Urinary bladder (tissue), 4 donors: Measurements from ENCODE around the gene TGFB1. TPM values are rescaled to one million over a fixed set of nuclear protein-coding genes. Genes with fewer than 3 reads are reported as not detected.
"Not testable (repeated sequence)": the region's sequence is repeated elsewhere in the genome, so short reads cannot be mapped to it uniquely, and the experiment has no call there.

Source experiments
- DNase-seq: peaks from one replicate; pipeline ENCODE4 v3.0.0-alpha.2; 2015; ENCODE audit errors: extremely low spot score
- H3K27ac ChIP-seq: one replicate; pipeline ENCODE4 v1.5.1; 2013; ENCODE audit warnings: low read depth, mild to moderate bottlenecking, moderate library complexity
- H3K36me3 ChIP-seq: one replicate; pipeline ENCODE4 v1.6.1; 2013; ENCODE audit warnings: mild to moderate bottlenecking, moderate library complexity; ENCODE audit not compliant: insufficient read depth
- H3K4me1 ChIP-seq: one replicate; pipeline ENCODE4 v1.6.1; 2013; ENCODE audit warnings: mild to moderate bottlenecking, moderate library complexity; ENCODE audit not compliant: insufficient read depth
- H3K4me3 ChIP-seq: one replicate; pipeline ENCODE4 v1.5.1; 2013; ENCODE audit warnings: low read depth, low read length
- whole genome bisulfite sequencing: extraction: QIAGEN DNeasy Blood & Tissue Kit; methylation state at CpG from one replicate; pipeline ENCODE4 v1.1.7; 2013; 5-methylcytosine and 5-hydroxymethylcytosine counted together
- polyA plus RNA-seq: library from polyadenylated mRNA; stranded (reverse); fragments of 200-250 nt; gene quantifications from one replicate; pipeline ENCODE4 v1.2.3, GENCODE V29; 2013
- total RNA-seq: library from RNA; depleted of rRNA; stranded (reverse); fragments of >200 nt; gene quantifications from one replicate; pipeline ENCODE4 v1.2.3, GENCODE V29; 2014
- donor health status: healthy with polysubstance abuse.
- donor health status: healthy.

The TGFB1 gene
- total and polyA plus RNA-seq, 2 donors = 9.2 to 58.9 TPM

DNA sequence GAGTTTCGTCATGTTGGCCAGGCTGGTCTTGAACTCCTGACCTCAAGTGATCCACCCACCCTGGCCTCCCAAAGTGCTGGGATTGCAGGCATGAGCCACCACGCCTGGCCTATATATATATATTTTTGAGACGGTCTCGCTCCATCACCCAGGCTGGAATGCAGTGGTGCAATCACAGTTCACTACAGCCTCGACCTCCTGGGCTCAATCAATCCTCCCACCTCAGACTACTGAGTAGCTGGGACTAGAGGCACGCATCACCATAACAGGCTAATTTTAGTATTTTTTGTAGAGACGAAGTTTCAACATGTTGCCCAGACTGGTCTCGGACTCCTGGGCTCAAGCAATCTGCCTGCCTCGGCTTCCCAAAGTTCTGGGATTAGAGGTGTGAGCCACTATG is 6.8 kb downstream of the TGFB1 start:
- not testable (repeated sequence) for H3K36me3 ChIP-seq, H3K4me1 ChIP-seq, H3K27ac ChIP-seq, H3K4me3 ChIP-seq, DNase-seq
- WGBS = 95% methylated on average over 9 of the region's 9 CpGs

DNA sequence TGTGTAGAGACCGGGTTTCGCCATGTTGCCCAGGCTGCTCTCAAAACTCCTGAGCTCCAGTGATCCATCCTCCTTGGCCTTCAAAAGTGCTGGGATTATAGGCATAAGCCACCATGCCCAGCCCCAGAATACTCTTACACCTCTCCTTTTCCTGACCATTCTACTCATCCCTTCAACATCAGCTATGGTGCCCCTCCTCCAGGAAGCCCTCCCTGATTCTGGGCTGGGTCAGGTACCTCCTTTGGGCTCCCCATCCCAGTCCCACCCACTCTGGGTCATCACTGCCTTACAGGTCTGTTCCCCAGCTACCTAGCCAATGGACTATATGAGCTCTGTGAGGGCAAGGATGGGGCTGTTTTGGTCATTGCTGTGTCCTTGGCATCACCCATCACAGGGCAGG is 9.6 kb downstream of the TGFB1 start:
- Histone ChIP-seq H3K4me3 (no peak overlapping the region), H3K36me3 (no peaks in the 10 kb centered on the region), H3K4me1 (no peaks in the 10 kb centered on the region), H3K27ac (no peak overlapping the region)
- DNase-seq = no peak
- 97% methylated on average over 2 of the region's 2 CpGs for WGBS

DNA sequence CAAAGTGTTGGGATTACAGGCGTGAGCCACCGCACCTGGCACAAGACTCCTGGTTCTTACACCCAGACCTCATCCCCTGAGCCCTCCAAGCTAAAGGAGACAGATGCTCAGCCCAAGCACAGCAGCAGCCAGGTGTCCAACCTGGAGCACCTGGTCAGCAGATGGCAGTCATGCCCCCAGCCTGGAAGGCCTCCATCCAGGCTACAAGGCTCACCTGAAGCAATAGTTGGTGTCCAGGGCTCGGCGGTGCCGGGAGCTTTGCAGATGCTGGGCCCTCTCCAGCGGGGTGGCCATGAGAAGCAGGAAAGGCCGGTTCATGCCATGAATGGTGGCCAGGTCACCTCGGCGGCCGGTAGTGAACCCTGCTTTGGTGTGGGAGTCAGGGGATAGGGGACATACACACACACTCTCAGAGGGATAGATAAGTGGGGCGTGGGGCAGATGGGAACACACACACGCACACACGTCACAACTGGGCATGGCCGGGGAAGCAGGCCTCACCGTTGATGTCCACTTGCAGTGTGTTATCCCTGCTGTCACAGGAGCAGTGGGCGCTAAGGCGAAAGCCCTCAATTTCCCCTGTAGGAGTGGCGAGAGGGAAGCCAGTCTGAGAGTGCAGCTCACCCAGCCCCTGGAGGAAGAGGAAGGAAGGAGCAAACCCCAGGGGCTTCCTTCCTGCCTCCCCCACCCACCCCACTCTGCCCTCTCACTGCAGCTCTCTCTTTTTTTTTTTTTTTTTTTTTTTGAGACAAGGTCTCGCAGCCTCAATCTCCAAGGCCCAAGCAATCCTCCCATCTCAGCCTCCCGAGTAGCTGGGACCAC is 11.8 kb downstream of the TGFB1 start:
- Histone ChIP-seq H3K4me3 (no peak overlapping the region), H3K4me1 (no peaks in the 10 kb centered on the region), H3K36me3 (no peaks in the 10 kb centered on the region), H3K27ac (no peak overlapping the region)
- no peak for DNase-seq
- WGBS = 87% methylated on average over 20 of the region's 20 CpGs

DNA sequence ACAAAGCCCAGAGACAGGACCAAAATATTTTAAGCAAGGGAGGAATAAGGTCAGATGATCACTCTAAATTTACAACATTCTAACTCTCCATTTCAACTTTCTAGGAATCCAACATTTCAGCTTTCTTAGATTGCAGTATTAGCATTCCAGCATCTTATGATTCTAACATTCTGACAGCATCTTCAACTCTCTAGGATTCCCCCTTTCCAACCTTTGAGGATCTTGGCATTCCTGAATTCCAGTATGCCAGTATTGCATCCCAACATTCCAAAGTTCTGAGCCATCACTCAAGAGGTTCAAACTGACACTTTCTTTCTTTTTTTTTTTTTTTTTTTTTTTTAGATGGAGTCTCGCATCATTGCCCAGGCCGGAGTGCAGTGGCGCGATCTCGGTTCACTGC is 13.8 kb downstream of the TGFB1 start:
- no peaks in the 10 kb centered on the region for H3K36me3 ChIP-seq
- H3K4me3 ChIP-seq = no peak overlapping the region
- DNase-seq = no peak
- no peak overlapping the region for H3K27ac ChIP-seq
- 98% methylated on average over 5 of the region's 5 CpGs for WGBS
- H3K4me1 ChIP-seq = no peaks in the 10 kb centered on the region

DNA sequence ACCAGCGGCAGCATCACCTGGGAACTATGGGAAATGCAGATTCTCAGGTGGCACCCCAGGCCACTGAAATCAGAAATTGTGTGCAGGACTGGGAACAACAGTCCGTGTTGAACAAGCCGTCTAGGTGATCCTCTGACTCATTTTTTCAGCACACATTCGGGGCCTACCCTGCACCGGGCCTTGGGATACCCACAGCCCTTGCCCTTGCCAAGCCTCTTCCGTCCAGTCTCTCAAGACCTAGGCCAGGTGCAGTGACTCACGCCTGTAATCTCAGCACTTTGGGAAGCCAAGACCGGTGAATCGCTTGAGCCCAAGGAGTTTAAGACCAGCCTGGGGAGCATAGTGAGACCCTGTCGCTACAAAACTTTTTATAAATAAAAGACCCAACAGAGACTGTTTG is 18.3 kb downstream of the TGFB1 start:
- Histone ChIP-seq H3K4me1 (no peaks in the 10 kb centered on the region), H3K4me3 (no peak overlapping the region), H3K27ac (no peak overlapping the region), H3K36me3 (no peaks in the 10 kb centered on the region)
- no peak for DNase-seq
- 93% methylated on average over 10 of the region's 10 CpGs for WGBS

DNA sequence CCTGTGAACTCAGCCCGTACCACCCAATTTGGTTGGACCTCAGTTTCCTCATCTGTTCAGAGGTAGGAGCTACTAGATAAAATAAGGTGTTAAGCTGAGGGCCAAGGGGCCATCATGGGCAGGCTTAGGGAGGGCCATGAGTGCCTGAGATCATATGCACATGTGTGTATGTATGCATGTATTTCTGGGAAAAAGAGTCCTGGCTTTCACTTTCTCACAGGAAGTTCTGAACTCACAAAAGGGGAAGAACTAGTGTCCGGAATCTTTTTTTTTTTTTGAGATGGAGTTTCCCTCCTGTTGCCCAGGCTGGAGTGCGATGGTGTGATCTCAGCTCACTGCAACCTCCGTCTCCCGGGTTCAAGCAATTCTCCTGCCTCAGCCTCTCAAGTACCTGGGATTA is 18.9 kb downstream of the TGFB1 start:
- H3K27ac ChIP-seq = no peak overlapping the region
- H3K4me3 ChIP-seq = no peak overlapping the region
- H3K36me3 ChIP-seq = no peaks in the 10 kb centered on the region

DNA sequence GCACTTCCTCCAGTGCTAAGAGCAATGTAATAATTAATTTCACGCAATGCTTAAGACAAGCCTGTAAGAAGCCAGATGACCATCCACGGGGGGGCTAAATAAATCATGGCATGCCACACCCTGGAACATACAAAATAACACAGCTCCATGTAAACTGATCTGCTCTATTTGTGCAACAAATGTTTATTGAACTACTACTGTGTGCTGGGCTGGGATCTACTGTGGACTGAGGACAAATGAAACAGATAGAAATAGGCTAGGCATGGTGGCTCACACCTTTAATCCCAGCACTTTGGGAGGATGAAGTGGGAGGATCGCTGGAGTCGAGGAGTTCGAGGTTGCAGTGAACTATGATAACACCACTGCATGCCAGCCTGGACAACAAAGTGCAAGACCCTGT is 21.3 kb downstream of the TGFB1 start:
- Histone ChIP-seq H3K36me3 (no peaks in the 10 kb centered on the region), H3K4me1 (no peaks in the 10 kb centered on the region), H3K27ac (no peak overlapping the region), H3K4me3 (no peak overlapping the region)
- WGBS = 90% methylated on average over 5 of the region's 5 CpGs
- no peak for DNase-seq

More for the DNA sequence above, 18.9 kb downstream of the TGFB1 start:
- WGBS = 83% methylated on average over 5 of the region's 5 CpGs
- no peak for DNase-seq
- no peaks in the 10 kb centered on the region for H3K4me1 ChIP-seq

DNA sequence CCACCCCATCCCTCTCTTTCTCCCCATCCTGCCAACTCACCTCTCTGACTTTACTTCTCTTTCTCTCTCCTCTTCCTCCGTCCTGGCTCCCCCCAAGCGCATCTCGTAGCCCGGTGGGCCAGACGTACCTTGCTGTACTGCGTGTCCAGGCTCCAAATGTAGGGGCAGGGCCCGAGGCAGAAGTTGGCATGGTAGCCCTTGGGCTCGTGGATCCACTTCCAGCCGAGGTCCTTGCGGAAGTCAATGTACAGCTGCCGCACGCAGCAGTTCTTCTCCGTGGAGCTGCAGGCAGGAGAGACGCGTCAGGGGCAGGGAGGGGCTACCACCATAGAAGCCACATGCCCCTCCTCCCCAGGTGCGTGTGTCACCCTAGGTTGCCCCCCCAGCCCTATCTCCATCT is 21.7 kb downstream of the TGFB1 start:
- no peaks in the 10 kb centered on the region for H3K36me3 ChIP-seq
- WGBS = 93% methylated on average over 16 of the region's 16 CpGs
- H3K27ac ChIP-seq = no peak overlapping the region
- H3K4me3 ChIP-seq = no peak overlapping the region
- no peak for DNase-seq
- no peaks in the 10 kb centered on the region for H3K4me1 ChIP-seq

DNA sequence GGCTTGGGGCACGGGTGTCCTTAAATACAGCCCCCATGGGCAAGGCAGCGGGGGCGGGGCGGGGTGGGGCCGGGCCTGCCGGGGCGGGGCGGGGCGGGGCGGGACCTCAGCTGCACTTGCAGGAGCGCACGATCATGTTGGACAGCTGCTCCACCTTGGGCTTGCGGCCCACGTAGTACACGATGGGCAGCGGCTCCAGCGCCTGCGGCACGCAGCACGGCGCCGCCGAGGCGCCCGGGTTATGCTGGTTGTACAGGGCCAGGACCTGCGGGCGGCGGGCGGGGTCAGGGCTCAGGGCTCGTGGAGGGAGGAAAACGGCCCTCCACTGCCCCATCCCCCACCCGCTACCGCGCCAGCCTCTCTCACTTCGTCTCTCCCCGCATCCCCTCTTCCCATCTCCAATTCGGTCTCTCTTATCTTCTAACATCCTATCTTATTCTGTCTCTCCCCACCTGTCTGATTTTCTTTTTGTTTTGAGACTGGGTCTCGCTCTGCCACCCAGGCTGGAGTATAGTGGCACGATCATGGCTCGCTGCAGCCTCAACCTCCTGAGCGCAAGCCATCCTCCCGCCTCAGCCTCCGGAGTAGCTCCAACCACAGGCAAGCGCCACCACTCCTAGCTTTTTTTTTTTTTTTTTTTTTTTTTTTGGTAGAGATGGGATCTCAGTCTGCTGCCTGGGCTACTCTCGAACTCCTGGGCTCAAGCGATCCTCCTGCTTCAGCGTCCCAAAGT is 22.6 kb downstream of the TGFB1 start:
- H3K4me1 ChIP-seq = no peaks in the 10 kb centered on the region
- no peaks in the 10 kb centered on the region for H3K36me3 ChIP-seq
- WGBS = 77% methylated on average over 47 of the region's 47 CpGs
- H3K4me3 ChIP-seq = no peak overlapping the region
- no peak for DNase-seq
- no peak overlapping the region for H3K27ac ChIP-seq

DNA sequence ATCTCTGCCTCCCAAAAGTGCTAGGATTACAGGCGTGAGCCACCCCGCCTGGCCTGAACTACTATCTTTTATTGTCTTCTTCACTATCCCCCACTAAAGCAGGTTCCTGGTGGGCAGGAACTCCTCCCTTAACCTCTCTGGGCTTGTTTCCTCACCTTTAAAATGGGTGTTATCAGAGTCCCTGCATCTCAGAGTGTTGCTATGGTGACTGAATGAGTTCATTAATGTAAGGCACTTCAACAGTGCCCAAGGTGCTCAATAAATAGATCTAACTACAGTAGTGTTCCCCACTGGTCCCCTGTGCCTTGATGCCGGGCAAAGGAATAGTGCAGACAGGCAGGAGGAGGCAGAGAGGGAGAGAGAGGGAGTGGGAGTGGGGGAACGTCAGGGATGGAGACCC is 23.2 kb downstream of the TGFB1 start:
- WGBS = 81% methylated on average over 4 of the region's 4 CpGs
- Histone ChIP-seq H3K36me3 (no peaks in the 10 kb centered on the region), H3K27ac (no peak overlapping the region), H3K4me3 (no peak overlapping the region), H3K4me1 (no peaks in the 10 kb centered on the region)
- DNase-seq = no peak

DNA sequence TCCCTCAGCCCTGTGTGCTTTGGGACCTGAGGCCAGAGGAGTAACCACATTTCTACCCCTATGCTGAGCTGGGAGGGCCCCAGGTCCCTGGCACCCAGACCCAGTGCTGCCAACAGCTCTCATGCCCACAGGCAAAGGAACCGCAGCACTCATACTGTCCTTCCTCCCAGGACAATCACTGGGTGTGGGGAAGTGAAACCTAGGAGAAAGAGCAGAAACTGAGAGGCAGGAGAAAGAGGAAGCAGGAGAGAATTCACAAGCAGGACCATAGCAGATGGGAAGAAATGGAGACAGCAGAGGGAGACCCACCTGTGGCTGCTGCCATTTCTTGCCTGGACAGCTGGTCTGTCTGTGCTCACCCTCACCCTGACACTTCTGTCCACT is 24.9 kb downstream of the TGFB1 start:
- Histone ChIP-seq H3K4me1 (no peaks in the 10 kb centered on the region), H3K27ac (peak overlapping the region; percentile 25), H3K36me3 (no peaks in the 10 kb centered on the region), H3K4me3 (no peak overlapping the region)
- 81% methylated on average over 1 of the region's 1 CpG for WGBS
- no peak for DNase-seq

DNA sequence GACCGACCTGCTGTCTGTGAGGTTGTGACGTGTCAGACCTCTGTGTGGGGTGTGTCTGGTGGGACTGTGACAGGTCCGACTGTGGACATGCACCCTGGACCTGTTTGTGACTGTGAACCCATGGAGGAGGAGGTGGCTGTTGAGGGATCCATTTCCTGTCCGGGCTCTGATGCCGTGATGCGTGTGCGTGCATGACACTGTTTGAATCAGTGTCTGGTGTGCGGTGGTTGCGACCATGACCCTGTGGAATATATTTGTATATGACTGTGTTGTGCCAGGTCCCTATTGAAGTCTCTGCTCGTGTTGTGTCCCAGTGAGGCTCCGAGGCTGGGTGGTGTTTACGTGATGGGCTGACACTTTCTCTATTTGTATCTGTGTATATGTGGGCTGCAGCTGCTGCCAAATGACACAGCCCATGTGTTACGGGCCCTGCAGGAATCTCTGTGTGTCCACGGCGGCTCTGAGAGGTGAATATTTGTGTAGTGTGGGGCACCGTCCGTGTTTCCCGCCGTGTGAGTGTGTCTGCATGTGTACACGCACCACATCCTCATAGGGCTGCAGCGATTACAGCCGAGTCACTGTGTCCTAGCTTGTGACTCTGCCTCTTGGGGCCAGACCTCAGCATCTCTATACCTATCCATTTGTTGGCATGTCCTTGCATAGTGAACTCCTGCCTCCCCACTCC is 25.4 kb downstream of the TGFB1 start:
- 55% methylated on average over 22 of the region's 22 CpGs for WGBS
- Histone ChIP-seq H3K27ac (peak overlapping the region; percentile 66), H3K4me3 (no peak overlapping the region), H3K36me3 (no peaks in the 10 kb centered on the region), H3K4me1 (no peaks in the 10 kb centered on the region)
- no peak for DNase-seq

DNA sequence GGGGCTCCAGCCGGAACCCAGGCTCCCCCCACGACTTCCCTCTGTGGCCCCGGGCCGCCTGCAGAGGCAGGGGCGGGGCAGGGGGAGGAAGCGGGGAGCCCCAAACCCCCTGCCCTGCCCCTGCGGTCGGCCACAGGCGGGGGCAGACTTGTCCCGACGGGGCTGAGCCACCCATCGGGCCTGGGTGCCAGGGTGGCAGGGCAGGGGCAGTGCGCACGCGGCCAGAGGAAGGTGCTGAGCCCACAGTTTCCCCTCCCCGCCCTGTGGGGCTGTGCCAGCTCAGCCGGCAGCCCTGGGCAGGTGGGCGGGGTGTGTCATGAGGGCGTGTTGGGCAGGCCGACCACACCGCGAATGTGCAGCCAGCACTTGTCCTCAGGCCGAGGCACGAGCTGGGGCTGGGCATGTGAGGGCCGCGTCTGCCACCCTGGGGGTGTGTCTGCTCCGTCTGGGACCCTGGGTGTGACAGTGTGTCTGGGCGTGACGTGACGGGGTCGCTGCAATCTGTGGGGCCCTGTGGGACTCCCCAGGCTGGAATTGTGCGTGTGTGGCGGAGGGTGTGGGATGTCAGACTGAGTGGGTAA is 26.1 kb downstream of the TGFB1 start:
- Histone ChIP-seq H3K4me3 (peak overlapping the region; percentile 17), H3K36me3 (no peaks in the 10 kb centered on the region), H3K27ac (peak overlapping the region; percentile 66), H3K4me1 (no peaks in the 10 kb centered on the region)
- no peak for DNase-seq
- WGBS = 53% methylated on average over 33 of the region's 33 CpGs
